ENCODE measurements around the gene DCLK3. TPM values are rescaled to one million over a fixed set of nuclear protein-coding genes. Genes with fewer than 3 reads are reported as not detected.

Gene DCLK3
- total RNA-seq, 2 experiments from 2014 or later: not detected

- Mint-ChIP-seq H3K27me3 (peaks cover 3% of the 10 kb centered on the region), H3K36me3 (ENCODE audit: low read depth) (no peaks in the 10 kb centered on the region), H3K9me3 (no peaks in the 10 kb centered on the region), H3K27ac (no peak overlapping the region), H3K4me1 (ENCODE audit: low read depth) (no peaks in the 10 kb centered on the region), H3K4me3 (no peak overlapping the region)
- POLR2A ChIA-PET: no interaction called here
- DNase-seq (no peak), ATAC-seq (ENCODE audit: poor library complexity) (no peak)
- H3K4me3 ChIP-seq (ENCODE audit: low read length): no peak overlapping the region
- H3K36me3 ChIP-seq (ENCODE audit: insufficient read depth, low read length): no peaks in the 10 kb centered on the region
- no peak for TF ChIP-seq CTCF (IDR thresholded peaks at IDR 0.05)
- H3K9me3 ChIP-seq (ENCODE audit: control insufficient read depth in 1 of 2, insufficient read depth in 1 of 2, low read length in 2 of 2): no peaks in the 10 kb centered on the region
- intact Hi-C loops (cut with DNase I, micrococcal nuclease): no loop called here
- peaks cover 0 to 6% of the 10 kb centered on the region in 2 experiments for H3K27me3 ChIP-seq (ENCODE audit: control insufficient read depth in 1 of 2, insufficient read depth in 2 of 2, low read length in 2 of 2)
- no peaks in the 10 kb centered on the region for H3K4me1 ChIP-seq (ENCODE audit: insufficient read depth, low read length)
- H3K27ac ChIP-seq (ENCODE audit: low read depth in 1 of 2, low read length in 2 of 2): no peak overlapping the region
- CTCF ChIA-PET: no interaction called here
These were observed 31.3 kb upstream of the DCLK3 start for GRCh38 chr3:36795622-36796021.

- ATAC-seq (ENCODE audit: poor library complexity) (no peak), DNase-seq (peak in 3 of 14 experiments; percentile 26 to 33 (median 26))
- H3K36me3 ChIP-seq (ENCODE audit: insufficient read depth, low read length): no peaks in the 10 kb centered on the region
- POLR2A ChIA-PET: no interaction called here
- Mint-ChIP-seq H3K27ac (no peak overlapping the region), H3K4me3 (no peak overlapping the region), H3K36me3 (ENCODE audit: low read depth) (no peaks in the 10 kb centered on the region), H3K27me3 (no peaks in the 10 kb centered on the region), H3K4me1 (ENCODE audit: low read depth) (no peaks in the 10 kb centered on the region), H3K9me3 (no peaks in the 10 kb centered on the region)
- intact Hi-C loops (cut with DNase I, micrococcal nuclease): no loop called here
- no peaks in the 10 kb centered on the region for H3K4me1 ChIP-seq (ENCODE audit: insufficient read depth, low read length)
- peaks cover 0 to 6% of the 10 kb centered on the region in 2 experiments for H3K27me3 ChIP-seq (ENCODE audit: control insufficient read depth in 1 of 2, insufficient read depth in 2 of 2, low read length in 2 of 2)
- CTCF ChIA-PET: interaction anchor here (0.9 to 1.1 kb wide), 2 partner anchors 51 to 77 kb away, joined by 3 read pairs; no protein-coding TSS in a partner anchor
- no peak overlapping the region for H3K4me3 ChIP-seq (ENCODE audit: low read length)
- no peak overlapping the region for H3K27ac ChIP-seq (ENCODE audit: low read depth in 1 of 2, low read length in 2 of 2)
- TF ChIP-seq CTCF (IDR thresholded peaks at IDR 0.05): no peak
- H3K9me3 ChIP-seq (ENCODE audit: control insufficient read depth in 1 of 2, insufficient read depth in 1 of 2, low read length in 2 of 2): no peaks in the 10 kb centered on the region
These were observed 28.0 kb upstream of the DCLK3 start for GRCh38 chr3:36792342-36792741.

- ChIA-PET POLR2A (no interaction called here), CTCF (no interaction called here)
- Histone ChIP-seq H3K27me3 (ENCODE audit: control insufficient read depth in 1 of 2, insufficient read depth in 2 of 2, low read length in 2 of 2) (peaks cover 0 to 6% of the 10 kb centered on the region in 2 experiments), H3K4me1 (ENCODE audit: insufficient read depth, low read length) (no peaks in the 10 kb centered on the region), H3K4me3 (ENCODE audit: low read length) (no peak overlapping the region), H3K27ac (ENCODE audit: low read depth in 1 of 2, low read length in 2 of 2) (no peak overlapping the region), H3K9me3 (ENCODE audit: control insufficient read depth in 1 of 2, insufficient read depth in 1 of 2, low read length in 2 of 2) (no peaks in the 10 kb centered on the region), H3K36me3 (ENCODE audit: insufficient read depth, low read length) (no peaks in the 10 kb centered on the region)
- no peaks in the 10 kb centered on the region for H3K27me3 Mint-ChIP-seq
- no peaks in the 10 kb centered on the region for H3K9me3 Mint-ChIP-seq
- H3K27ac Mint-ChIP-seq: no peak overlapping the region
- no peak overlapping the region for H3K4me3 Mint-ChIP-seq
- no peaks in the 10 kb centered on the region for H3K36me3 Mint-ChIP-seq (ENCODE audit: low read depth)
- TF ChIP-seq CTCF (IDR thresholded peaks at IDR 0.05): no peak
- ATAC-seq (ENCODE audit: poor library complexity) (no peak), DNase-seq (no peak)
- H3K4me1 Mint-ChIP-seq (ENCODE audit: low read depth): no peaks in the 10 kb centered on the region
- intact Hi-C loops (cut with DNase I, micrococcal nuclease): no loop called here
These were observed 26.4 kb upstream of the DCLK3 start for GRCh38 chr3:36790765-36791164.
